ENCODE results near the gene CHCHD3. TPM values are rescaled to one million over a fixed set of nuclear protein-coding genes. Genes with fewer than 3 reads are reported as not detected.

Gene CHCHD3
- total and polyA plus RNA-seq, 9 of the 15 experiments (the other 6 are each of a cell fraction or from before 2014, with no cell fraction given): 66.2 to 279 (median 204) TPM

- no peaks in the 10 kb centered on the region for H3K9me3 ChIP-seq (replicated peaks; ENCODE audit: control insufficient read depth, insufficient read depth, low read depth, low read length)
- H3K4me1 ChIP-seq (replicated peaks in 1 of 2; ENCODE audit: control insufficient read depth in 2 of 2, insufficient read depth in 2 of 2, low read length in 2 of 2): no peaks in the 10 kb centered on the region
- intact Hi-C loops (cut with micrococcal nuclease): no loop called here
- no peak overlapping the region for H3K4me2 ChIP-seq (ENCODE audit: insufficient read depth, low read length)
- FAIRE-seq (no peak), ATAC-seq (no peak), DNase-seq (ENCODE audit: extremely low read depth in 1 of 4, low spot score in 3 of 4) (no peak)
- H4K20me1 ChIP-seq (replicated peaks; ENCODE audit: control insufficient read depth, insufficient read depth, low read length): peaks cover 7% of the 10 kb centered on the region; the same call in 1 of the 2 replicates
- BruUV-seq (replicated peaks): no TSS peak
- no peaks in the 10 kb centered on the region for H3K27me3 ChIP-seq (ENCODE audit: control insufficient read depth in 2 of 2, insufficient read depth in 2 of 2, low read length in 2 of 2)
- POLR2A ChIA-PET: interaction anchor here (0.8 kb wide), 1 partner anchor 1891 kb away, joined by 3 read pairs; no protein-coding TSS in a partner anchor
- H3K79me2 ChIP-seq (ENCODE audit: control insufficient read depth, insufficient read depth, low read length): peaks cover 35% of the 10 kb centered on the region
- peak; percentile 41; the same call in 1 of the 2 replicates for TF ChIP-seq C11orf30 (IDR thresholded peaks at IDR 0.05; ENCODE audit: low read depth)
- peak; percentile 45 for TF ChIP-seq MAFF (IDR thresholded peaks at IDR 0.05; ENCODE audit: low read length)
- TF ChIP-seq HOXB6 (CRISPR knock-in tag; IDR thresholded peaks at IDR 0.05; ENCODE audit: borderline replicate concordance): no peak
- peak; percentile 65 for TF ChIP-seq ZNF316 (IDR thresholded peaks at IDR 0.05)
- peaks cover 5% of the 10 kb centered on the region for H3K9me1 ChIP-seq (ENCODE audit: control insufficient read depth, insufficient read depth, low read length)
- H3K9ac ChIP-seq (ENCODE audit: insufficient read depth in 1 of 2, low read depth in 2 of 2, low read length in 2 of 2): no peak overlapping the region
- H3K36me3 ChIP-seq (ENCODE audit: control insufficient read depth, insufficient read depth, low read length): peaks cover 33% of the 10 kb centered on the region
- H2AFZ ChIP-seq (ENCODE audit: low read depth, low read length): no peak overlapping the region
- in situ Hi-C loops (cut with MboI): no loop called here
- no peak overlapping the region for H3K4me3 ChIP-seq
- no peak overlapping the region for H3K27ac ChIP-seq (ENCODE audit: extremely low read depth, low read depth, low read length)
- 79% methylated on average over 1 of the region's 1 CpG for WGBS (ENCODE audit: insufficient coverage, low coverage, missing lambda C conversion rate)
- CTCF ChIA-PET (ENCODE audit: low intra/inter-chr PET ratio): no interaction called here
Observed at GRCh38 chr7:132970257-132970656, 111.6 kb downstream of the CHCHD3 start.

- Histone ChIP-seq H4K20me1 (replicated peaks; ENCODE audit: control insufficient read depth, insufficient read depth, low read length) (peaks cover 7% of the 10 kb centered on the region; the same call in 1 of the 2 replicates), H3K9ac (ENCODE audit: insufficient read depth in 1 of 2, low read depth in 2 of 2, low read length in 2 of 2) (no peak overlapping the region), H2AFZ (ENCODE audit: low read depth, low read length) (no peak overlapping the region), H3K4me3 (no peak overlapping the region), H3K27ac (ENCODE audit: extremely low read depth, low read depth, low read length) (no peak overlapping the region), H3K9me1 (ENCODE audit: control insufficient read depth, insufficient read depth, low read length) (peaks cover 5% of the 10 kb centered on the region), H3K36me3 (ENCODE audit: control insufficient read depth, insufficient read depth, low read length) (peaks cover 29% of the 10 kb centered on the region), H3K27me3 (ENCODE audit: control insufficient read depth in 2 of 2, insufficient read depth in 2 of 2, low read length in 2 of 2) (no peaks in the 10 kb centered on the region), H3K4me1 (replicated peaks in 1 of 2; ENCODE audit: control insufficient read depth in 2 of 2, insufficient read depth in 2 of 2, low read length in 2 of 2) (no peaks in the 10 kb centered on the region), H3K9me3 (replicated peaks; ENCODE audit: control insufficient read depth, insufficient read depth, low read depth, low read length) (no peaks in the 10 kb centered on the region), H3K79me2 (ENCODE audit: control insufficient read depth, insufficient read depth, low read length) (peaks cover 41% of the 10 kb centered on the region), H3K4me2 (ENCODE audit: insufficient read depth, low read length) (no peak overlapping the region)
- ChIA-PET POLR2A (interaction anchor here (0.8 kb wide), 1 partner anchor 1891 kb away, joined by 3 read pairs; no protein-coding TSS in a partner anchor), CTCF (ENCODE audit: low intra/inter-chr PET ratio) (no interaction called here)
- WGBS (ENCODE audit: insufficient coverage, low coverage, missing lambda C conversion rate): 88% methylated on average over 1 of the region's 1 CpG
- DNase-seq (ENCODE audit: extremely low read depth in 1 of 4, low spot score in 3 of 4) (no peak), FAIRE-seq (no peak), ATAC-seq (no peak)
- in situ Hi-C loops (cut with MboI): no loop called here
- intact Hi-C loops (cut with micrococcal nuclease): no loop called here
- BruUV-seq (replicated peaks): no TSS peak
- TF ChIP-seq ETS2 (tag; IDR thresholded peaks at IDR 0.05; ENCODE audit: borderline replicate concordance, poor library complexity, severe bottlenecking): no peak
- TF ChIP-seq NCOA4 (IDR thresholded peaks at IDR 0.05; ENCODE audit: partially characterized antibody): no peak
- no peak for TF ChIP-seq ARID3B (CRISPR knock-in tag; IDR thresholded peaks at IDR 0.05; ENCODE audit: borderline replicate concordance)
- no peak for TF ChIP-seq ZNF696 (CRISPR knock-in tag; conservative IDR thresholded peaks at IDR 0.05)
- TF ChIP-seq POLR3G (IDR thresholded peaks at IDR 0.05; ENCODE audit: extremely low read depth, insufficient read length, insufficient replicate concordance): no peak
- TF ChIP-seq PATZ1 (CRISPR knock-in tag; IDR thresholded peaks at IDR 0.05; ENCODE audit: borderline replicate concordance): no peak
- TF ChIP-seq SMAD3 (CRISPR knock-in tag; conservative IDR thresholded peaks at IDR 0.05): no peak
- no peak for TF ChIP-seq JUND (IDR thresholded peaks at IDR 0.05; ENCODE audit: borderline replicate concordance, low read depth, low read length)
- TF ChIP-seq JUND (tag; IDR thresholded peaks at IDR 0.05; ENCODE audit: borderline replicate concordance, low read depth, low read length): no peak
Observed at GRCh38 chr7:132969520-132969919, 112.4 kb downstream of the CHCHD3 start.

Data from K562 (cell line).